Measurements from ENCODE around the gene RHOH. TPM values are rescaled to one million over a fixed set of nuclear protein-coding genes. Genes with fewer than 3 reads are reported as not detected.

The RHOH gene
- total RNA-seq, 2 experiments from 2014 or later, result 38.2 to 83.2 TPM

GRCh38 chr4:40238700-40239548 is 42.1 kb downstream of the RHOH start:
- no TSS peak for BruUV-seq (replicated peaks)
- ChIA-PET POLR2A (no interaction called here), CTCF (ENCODE audit: unreplicated experiment) (no interaction called here)
- Histone ChIP-seq H3K4me1 (ENCODE audit: insufficient read depth, low read length, poor library complexity, severe bottlenecking) (no peaks in the 10 kb centered on the region), H3K9me3 (ENCODE audit: low read length) (no peaks in the 10 kb centered on the region), H3K36me3 (ENCODE audit: insufficient read depth, low read length) (peaks cover 91% of the 10 kb centered on the region), H3K4me2 (ENCODE audit: low read length) (no peak overlapping the region), H3K27ac (ENCODE audit: low read depth, low read length, poor library complexity, severe bottlenecking) (no peak overlapping the region), H4K20me1 (ENCODE audit: insufficient read depth, low read length) (peaks cover 11% of the 10 kb centered on the region; the same call in 1 of the 2 replicates), H3K9me2 (ENCODE audit: insufficient read depth, low read length) (no peaks in the 10 kb centered on the region), H3K4me3 (ENCODE audit: low read depth, low read length, poor library complexity, severe bottlenecking) (no peak overlapping the region), H2AFZ (ENCODE audit: low read length) (no peak overlapping the region), H3K79me2 (ENCODE audit: insufficient read depth, low read depth, low read length) (peaks cover 96% of the 10 kb centered on the region)
- DNase-seq (ENCODE audit: low spot score), result no peak
- intact Hi-C loops (cut with micrococcal nuclease; ENCODE audit: unreplicated experiment), result no loop called here
- TF ChIP-seq CTCF (conservative IDR thresholded peaks at IDR 0.05; ENCODE audit: low read length), result no peak
- no peak for TF ChIP-seq EZH2phosphoT487 (IDR thresholded peaks at IDR 0.05; ENCODE audit: borderline replicate concordance, low read depth, low read length)

GRCh38 chr4:40240040-40240653 is 43.3 kb downstream of the RHOH start:
- no peak for DNase-seq (ENCODE audit: low spot score)
- no peak overlapping the region for H2AFZ ChIP-seq (ENCODE audit: low read length)
- peaks cover 15% of the 10 kb centered on the region; the same call in 1 of the 2 replicates for H4K20me1 ChIP-seq (ENCODE audit: insufficient read depth, low read length)
- H3K4me1 ChIP-seq (ENCODE audit: insufficient read depth, low read length, poor library complexity, severe bottlenecking), result no peaks in the 10 kb centered on the region
- H3K27ac ChIP-seq (ENCODE audit: low read depth, low read length, poor library complexity, severe bottlenecking), result no peak overlapping the region
- BruUV-seq (replicated peaks), result no TSS peak
- peaks cover 91% of the 10 kb centered on the region for H3K79me2 ChIP-seq (ENCODE audit: insufficient read depth, low read depth, low read length)
- H3K4me3 ChIP-seq (ENCODE audit: low read depth, low read length, poor library complexity, severe bottlenecking), result no peak overlapping the region
- ChIA-PET CTCF (ENCODE audit: unreplicated experiment) (no interaction called here), POLR2A (interaction anchor here (0.6 kb wide), 1 partner anchor 11 kb away, joined by 3 read pairs; no protein-coding TSS in a partner anchor)
- H3K9me3 ChIP-seq (ENCODE audit: low read length), result no peaks in the 10 kb centered on the region
- intact Hi-C loops (cut with micrococcal nuclease; ENCODE audit: unreplicated experiment), result loop anchor here (10.0 kb wide), 1 partner anchor 65 kb away; no protein-coding TSS in a partner anchor
- H3K36me3 ChIP-seq (ENCODE audit: insufficient read depth, low read length), result peaks cover 91% of the 10 kb centered on the region
- no peak overlapping the region for H3K4me2 ChIP-seq (ENCODE audit: low read length)
- H3K9me2 ChIP-seq (ENCODE audit: insufficient read depth, low read length), result no peaks in the 10 kb centered on the region
- TF ChIP-seq CTCF (conservative IDR thresholded peaks at IDR 0.05; ENCODE audit: low read length) (no peak), EZH2phosphoT487 (IDR thresholded peaks at IDR 0.05; ENCODE audit: borderline replicate concordance, low read depth, low read length) (no peak)

Measured in OCI-LY7 (cell line).